Measurements from ENCODE around the gene KRTAP5-7.
"Not testable (repeated sequence)": the region's sequence is repeated elsewhere in the genome, so short reads cannot be mapped to it uniquely, and the experiment has no call there.

DNA sequence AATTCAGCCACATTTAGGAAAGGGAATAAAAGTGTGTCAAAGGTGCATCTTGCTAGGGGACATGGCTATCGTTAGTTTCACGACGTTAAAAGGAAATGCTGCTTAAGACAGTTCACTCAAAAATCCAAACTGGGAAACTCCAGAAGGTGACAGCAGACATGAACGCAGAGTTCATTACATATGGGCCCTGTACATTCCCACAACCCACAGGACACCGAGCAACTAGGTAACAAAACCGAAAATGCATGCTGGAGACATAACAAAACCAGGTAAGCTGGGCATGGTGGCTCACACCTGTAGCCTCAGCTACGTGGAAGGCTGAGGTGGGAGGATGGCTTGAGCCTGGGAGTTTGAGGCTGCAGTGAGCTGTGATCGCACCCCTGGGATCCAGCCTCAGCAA, 40.6 kb downstream of the KRTAP5-7 start:
- not testable (repeated sequence) for TF ChIP-seq CTCF, POLR2A (IDR thresholded peaks at IDR 0.05)

Data from esophagus squamous epithelium (tissue), 4 donors.